GOT3 (cell line): Measurements from ENCODE around the gene CCDC102A.
"Not testable (repeated sequence)": the region's sequence is repeated elsewhere in the genome, so short reads cannot be mapped to it uniquely, and the experiment has no call there.

Experiments used
- DNase-seq: peaks from one replicate; lab custom pipeline; 2025; ENCODE audit warnings: mixed read lengths; lab: John Stamatoyannopoulos, UW

CCDC102A gene

GRCh38 chr16:57500578-57501111 is 35.7 kb downstream of the CCDC102A start:
- DNase-seq: no peak

- not testable (repeated sequence) for DNase-seq
Measured at GRCh38 chr16:57499941-57500340, 36.4 kb downstream of the CCDC102A start.

GRCh38 chr16:57498031-57498430 is 38.3 kb downstream of the CCDC102A start:
- DNase-seq: no peak

- DNase-seq: no peak
Measured at GRCh38 chr16:57497121-57497520, 39.2 kb downstream of the CCDC102A start.

GRCh38 chr16:57493767-57494166 is 42.6 kb downstream of the CCDC102A start:
- no peak for DNase-seq

- DNase-seq: no peak
Measured at GRCh38 chr16:57489229-57489628, 47.1 kb downstream of the CCDC102A start.

- no peak for DNase-seq
Measured at GRCh38 chr16:57486858-57487834, 49.2 kb downstream of the CCDC102A start.

- DNase-seq: no peak
Measured at GRCh38 chr16:57485916-57486857, 50.2 kb downstream of the CCDC102A start, which contains the start of gene DOK4. Gene DOK4, minus strand, starts transcription at chr16:57486493. Its CDS starts 6,986 bp downstream, at chr16:57479507.

- DNase-seq: no peak
Measured at GRCh38 chr16:57485091-57485915, 51.1 kb downstream of the CCDC102A start.

- no peak for DNase-seq
Measured at GRCh38 chr16:57484515-57485005, 51.8 kb downstream of the CCDC102A start.

GRCh38 chr16:57483725-57484514 is 52.5 kb downstream of the CCDC102A start:
- no peak for DNase-seq

- no peak for DNase-seq
Measured at GRCh38 chr16:57482845-57483545, 53.4 kb downstream of the CCDC102A start.

GRCh38 chr16:57481421-57481820 is 55.0 kb downstream of the CCDC102A start:
- DNase-seq: no peak

- no peak for DNase-seq
Measured at GRCh38 chr16:57480754-57481230, 55.6 kb downstream of the CCDC102A start.

- DNase-seq: no peak
Measured at GRCh38 chr16:57479976-57480753, 56.2 kb downstream of the CCDC102A start.

- DNase-seq: no peak
Measured at GRCh38 chr16:57479205-57479975, 57.0 kb downstream of the CCDC102A start.

GRCh38 chr16:57478396-57479204 is 57.8 kb downstream of the CCDC102A start:
- no peak for DNase-seq
